ENCODE data around the gene PPP6R2.
"Not testable (repeated sequence)": the region's sequence is repeated elsewhere in the genome, so short reads cannot be mapped to it uniquely, and the experiment has no call there.

Gene PPP6R2

GRCh38 chr22:50346470-50346869 is 3.3 kb downstream of the PPP6R2 start:
- DNase-seq: no peak

- no peak for DNase-seq
Measured at GRCh38 chr22:50347157-50347556, 4.0 kb downstream of the PPP6R2 start.

DNA sequence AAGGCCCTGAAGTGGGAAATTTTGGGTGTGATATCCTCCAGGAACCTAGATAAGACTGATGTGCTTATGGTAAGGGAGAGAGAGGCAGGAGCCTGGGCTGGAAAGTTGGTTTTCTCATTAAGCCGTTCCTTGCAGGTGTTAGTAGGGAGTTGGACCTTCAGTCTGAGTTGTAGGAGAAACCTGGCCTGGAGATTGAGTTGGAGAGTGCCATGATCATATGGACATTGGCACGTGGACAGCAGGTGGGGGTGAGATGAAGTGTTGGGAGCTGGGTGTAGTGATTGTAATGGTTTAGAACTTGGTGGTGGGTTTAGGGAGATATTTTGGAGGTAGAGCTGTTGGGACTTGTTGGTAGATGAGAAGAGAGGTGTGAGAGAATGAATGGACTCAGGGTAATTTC is 4.9 kb downstream of the PPP6R2 start:
- DNase-seq: no peak

DNA sequence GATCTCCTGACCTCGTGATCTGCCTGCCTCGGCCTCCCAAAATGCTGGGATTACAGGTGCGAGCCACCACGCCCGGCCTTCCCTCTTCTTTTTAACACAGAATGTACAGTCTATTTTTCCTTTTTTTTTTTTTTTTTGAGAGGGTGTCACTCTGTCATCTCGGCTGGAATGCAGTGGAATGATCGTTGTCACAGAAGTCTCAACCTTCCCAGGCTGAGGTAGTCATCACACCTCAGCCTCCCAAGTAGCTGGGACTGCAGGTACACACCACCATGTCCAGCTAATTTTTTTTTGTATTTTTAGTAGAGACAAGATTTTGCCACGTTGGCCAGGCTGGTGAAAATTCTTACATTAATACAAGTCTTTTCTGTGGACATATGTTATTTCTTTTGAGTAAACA is 13.1 kb downstream of the PPP6R2 start:
- no peak for DNase-seq

DNA sequence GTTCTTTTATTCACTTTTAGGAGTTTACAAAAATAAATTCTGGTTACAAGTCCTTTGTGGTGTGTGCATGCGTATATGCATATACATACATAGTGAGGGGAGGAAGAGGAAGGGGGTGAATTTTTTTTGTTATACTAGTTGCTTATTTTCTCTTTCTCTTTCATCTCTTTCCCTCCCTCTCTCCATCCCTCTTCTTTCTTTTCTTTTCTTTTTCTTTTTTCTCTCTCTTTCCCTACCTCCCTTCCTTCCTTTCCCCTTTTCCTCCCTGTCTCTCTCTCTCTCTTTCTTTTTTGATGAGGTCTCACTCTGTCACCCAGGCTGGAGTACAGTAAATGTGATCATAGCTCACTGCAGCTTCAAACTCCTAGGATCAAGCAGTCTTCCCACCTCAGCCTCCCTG is 14.1 kb downstream of the PPP6R2 start:
- no peak for DNase-seq

GRCh38 chr22:50357756-50358155 is 14.6 kb downstream of the PPP6R2 start:
- DNase-seq: no peak

DNA sequence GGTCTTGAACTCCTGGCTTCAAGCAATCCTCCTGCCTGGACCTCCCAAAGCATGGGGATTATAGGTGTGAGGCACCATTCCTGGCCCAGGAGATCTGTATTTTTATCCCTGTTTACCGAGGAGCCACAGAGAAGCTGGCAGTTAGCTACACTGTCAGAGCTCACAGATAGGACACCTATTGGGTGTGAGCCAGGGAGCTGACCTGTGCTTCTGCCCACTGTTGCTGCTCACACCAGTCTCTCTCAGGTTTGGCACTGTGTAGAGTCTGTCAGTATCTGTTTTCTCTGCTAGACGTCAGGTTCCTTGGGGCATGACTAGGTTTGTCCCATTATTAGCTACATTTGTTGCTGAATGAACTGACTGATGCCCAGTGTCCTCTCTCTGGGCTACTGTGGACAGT is 17.5 kb downstream of the PPP6R2 start:
- no peak for DNase-seq

DNA sequence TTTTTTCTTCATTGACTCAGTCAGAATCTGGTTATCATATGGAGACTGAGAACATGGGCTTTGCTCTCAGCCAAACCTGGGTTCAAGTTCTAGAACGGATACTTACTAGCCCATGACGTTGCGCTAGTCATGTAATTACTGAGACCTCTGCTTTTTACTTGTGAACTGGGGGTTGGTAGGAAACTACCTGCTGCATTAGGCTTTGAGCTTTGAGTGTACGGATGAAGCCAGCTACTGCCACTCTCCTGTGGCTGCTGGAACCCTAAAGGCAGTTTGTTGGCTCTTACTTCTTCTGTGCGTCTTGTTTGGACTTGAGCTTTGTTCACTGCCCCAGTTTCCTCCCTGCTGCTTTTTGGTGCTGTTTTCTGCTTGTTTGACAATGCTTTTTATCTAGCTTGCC is 18.1 kb downstream of the PPP6R2 start:
- no peak for DNase-seq

DNA sequence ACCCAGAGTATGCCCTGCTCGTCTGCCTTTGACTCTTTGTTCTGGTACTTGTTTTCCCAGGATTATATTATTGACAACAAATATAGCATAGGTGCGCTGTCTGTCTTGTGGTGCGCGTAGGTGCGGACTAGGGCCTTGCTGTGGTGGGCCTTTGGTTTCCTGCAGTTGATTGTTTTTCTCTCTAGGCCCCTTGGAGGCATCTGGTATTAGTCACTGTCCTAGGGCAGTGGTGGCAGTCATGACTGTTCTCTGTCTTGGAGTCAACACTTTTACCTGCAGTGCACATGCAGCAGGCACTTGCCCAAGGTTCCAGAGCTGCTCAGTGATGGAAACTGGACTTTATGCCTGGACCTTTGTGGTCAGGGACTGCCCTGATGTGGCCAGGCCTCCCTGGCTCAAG is 18.6 kb downstream of the PPP6R2 start:
- DNase-seq: no peak

GRCh38 chr22:50363166-50363802 is 20.2 kb downstream of the PPP6R2 start:
- DNase-seq: no peak

- DNase-seq: not testable (repeated sequence)
Measured at GRCh38 chr22:50363803-50364194, 20.7 kb downstream of the PPP6R2 start.

DNA sequence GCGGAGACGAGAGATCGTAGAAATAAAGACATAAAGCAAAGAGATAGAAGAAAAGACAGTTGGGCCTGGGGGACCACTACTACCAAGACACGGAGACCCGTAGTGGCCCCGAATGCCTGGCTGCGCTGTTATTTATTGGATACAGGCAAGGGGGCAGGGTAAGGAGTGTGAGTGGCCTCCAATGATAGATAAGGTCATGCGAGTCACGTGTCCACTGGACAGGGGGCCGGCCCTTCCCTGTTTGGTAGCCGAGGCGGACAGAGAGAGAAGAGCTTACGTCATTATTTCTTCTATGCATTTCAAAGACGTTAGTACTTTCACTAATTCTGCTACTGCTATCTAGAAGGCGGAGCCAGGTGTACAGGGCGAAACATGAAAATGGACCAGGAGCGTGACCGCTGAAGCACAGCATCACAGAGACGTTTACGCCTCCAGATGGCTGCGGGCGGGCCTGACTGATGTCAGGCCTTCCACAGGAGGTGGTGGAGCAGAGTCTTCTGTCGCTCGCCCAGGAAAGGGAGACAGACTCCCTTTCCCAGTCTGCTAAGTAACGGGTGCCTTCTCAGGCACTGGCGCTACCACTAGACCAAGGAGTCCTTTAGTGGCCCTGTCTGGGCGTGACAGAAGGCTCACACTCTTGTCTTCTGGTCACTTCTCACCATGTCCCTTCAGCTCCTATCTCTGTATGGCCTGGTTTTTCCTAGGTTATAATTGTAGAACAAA is 24.8 kb downstream of the PPP6R2 start:
- no peak for DNase-seq

DNA sequence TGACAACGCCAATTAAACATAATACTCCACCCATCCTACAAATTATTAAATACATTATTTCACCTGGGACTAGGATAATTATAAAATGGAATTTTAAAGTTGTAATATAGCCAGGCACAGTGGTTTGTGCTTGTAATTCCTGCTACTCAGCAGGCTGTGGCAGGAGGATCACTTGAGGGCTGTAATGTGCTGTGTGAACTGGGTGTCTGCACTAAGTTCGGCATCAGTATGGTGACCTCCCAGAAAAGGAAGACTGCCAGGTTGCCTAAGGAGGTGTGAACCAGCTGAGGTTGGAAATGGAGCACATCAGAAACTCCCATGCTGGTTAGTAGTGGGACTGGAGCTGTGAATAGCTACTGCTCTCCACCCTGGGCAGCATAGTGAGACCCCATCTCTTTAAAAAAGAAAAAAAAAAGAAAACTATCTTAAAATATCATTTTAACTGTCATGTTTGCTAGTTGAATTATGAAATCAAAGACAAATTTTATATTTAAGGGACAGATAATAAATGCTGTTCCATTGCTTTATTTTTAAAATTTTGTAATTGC is 28.0 kb downstream of the PPP6R2 start:
- DNase-seq: no peak

GRCh38 chr22:50376085-50376651 is 33.0 kb downstream of the PPP6R2 start:
- no peak for DNase-seq

DNA sequence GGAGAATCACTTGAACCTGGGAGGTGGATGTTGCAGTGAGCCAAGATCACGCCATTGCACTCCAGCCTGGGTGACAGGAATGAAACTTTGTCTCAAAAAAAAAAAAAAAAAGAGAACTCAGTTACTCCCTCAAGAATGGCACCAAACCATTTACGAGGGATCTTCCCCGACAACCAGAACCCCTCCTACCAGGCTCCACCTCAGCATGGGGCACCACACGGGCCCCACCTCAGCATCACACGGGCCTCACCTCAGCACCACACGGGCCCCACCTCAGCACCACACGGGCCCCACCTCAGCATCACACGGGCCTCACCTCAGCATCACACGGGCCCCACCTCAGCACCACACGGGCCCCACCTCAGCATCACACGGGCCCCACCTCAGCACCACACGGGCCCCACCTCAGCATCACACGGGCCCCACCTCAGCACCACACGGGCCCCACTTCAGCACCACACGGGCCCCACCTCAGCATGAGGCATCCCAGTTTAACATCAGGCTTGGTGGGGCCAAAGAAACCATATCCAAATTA is 38.0 kb downstream of the PPP6R2 start:
- DNase-seq: not testable (repeated sequence)

DNA sequence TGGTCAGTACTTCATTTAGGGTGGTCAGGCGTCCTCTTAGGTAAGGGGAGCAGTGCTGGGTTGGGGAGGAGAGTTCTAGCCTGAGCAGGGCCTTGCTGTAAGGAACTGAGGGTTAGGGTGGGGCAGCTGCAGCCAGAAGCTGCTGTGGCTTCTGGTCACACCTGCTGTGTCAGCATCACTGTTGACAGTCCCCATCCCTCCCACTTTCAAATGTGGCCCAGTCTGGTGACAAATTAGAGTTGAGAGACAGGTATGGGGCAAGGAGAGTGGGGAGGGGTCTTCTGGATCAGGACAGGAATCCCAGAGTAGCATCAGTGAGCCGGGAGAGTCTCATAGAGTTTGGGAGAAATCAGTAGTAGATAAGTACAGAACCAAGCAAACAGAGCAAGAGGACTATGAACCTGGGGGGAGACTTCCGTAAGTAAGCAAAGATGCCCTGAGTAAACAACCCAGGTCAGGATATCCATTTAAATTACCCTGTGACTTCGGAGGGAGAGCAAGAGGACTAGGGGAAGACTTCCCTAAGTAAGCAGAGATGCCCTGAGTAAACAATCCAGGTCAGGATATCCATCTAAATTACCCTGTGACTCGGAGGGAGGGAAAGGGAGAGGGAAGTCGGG is 53.7 kb downstream of the PPP6R2 start:
- no peak for DNase-seq

GRCh38 chr22:50397371-50398060 is 54.4 kb downstream of the PPP6R2 start:
- DNase-seq: peak; percentile 45

DNA sequence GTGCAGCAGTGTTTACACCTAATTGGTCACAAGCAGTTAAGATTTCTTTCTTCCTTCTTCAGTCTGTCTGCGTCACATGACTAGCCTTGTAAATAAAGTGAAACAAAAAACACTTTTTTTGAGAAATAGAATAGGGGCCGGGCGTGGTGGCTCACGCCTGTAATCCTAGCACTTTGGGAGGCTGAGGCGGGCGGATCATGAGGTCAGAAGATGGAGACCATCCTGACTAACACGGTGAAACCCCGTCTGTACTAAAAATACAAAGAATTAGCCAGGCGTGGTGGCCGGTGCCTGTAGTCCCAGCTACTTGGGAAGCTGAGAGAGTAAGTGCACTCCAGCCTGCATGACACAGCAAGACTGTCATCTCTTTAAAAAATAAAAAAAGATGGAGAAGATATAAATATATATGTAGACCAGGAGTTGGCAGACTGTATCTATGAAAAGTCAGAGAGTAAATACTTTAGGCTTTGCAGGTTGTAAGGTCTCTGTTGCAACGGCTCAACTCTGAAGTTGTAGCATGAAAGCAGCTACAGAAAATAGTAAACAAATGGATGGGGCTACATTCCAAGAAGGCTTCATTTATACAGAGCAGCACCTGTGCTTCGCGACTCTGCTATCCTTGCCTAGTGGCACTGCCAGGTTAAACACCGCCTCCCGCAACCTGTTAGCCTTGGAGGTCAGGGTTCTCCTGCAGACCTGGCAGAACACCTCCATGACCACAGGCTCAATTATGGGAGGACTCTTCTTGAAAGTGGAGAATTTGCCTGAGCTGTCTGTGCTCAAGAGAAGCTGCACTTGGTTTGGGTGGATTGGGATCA is 55.9 kb downstream of the PPP6R2 start:
- no peak for DNase-seq

DNA sequence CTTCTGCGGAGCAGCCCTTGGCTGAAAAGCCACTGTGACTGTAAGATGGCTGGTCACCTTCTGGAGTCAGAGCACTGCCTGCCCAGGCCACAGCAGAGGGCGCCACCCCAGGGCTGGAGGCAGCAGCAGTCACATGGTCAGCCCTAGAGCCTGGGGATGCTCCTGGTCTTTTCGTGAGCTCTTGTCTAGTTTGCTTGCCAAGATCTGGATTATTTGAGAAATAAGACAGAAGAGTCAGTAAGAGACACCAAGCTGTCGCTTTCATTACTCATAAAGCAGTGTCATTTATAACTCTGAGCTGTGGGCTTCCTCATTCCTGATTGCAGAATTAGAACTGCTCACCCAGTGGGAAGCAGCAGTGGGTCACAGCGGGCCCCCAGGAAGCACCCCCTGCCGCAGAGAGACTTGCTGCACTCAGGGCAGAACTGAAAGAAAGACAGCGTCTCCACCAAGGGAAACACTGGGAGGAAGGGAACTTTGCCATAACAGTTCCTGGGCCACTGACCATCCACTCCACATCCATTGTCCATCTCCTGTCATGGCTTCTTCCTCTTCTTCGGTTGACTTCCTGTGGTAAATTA is 56.7 kb downstream of the PPP6R2 start:
- peak; percentile 36 for DNase-seq

- no peak for DNase-seq
Measured at GRCh38 chr22:50400406-50400805, 57.3 kb downstream of the PPP6R2 start.

GRCh38 chr22:50400931-50401330 is 57.8 kb downstream of the PPP6R2 start:
- DNase-seq: no peak

DNA sequence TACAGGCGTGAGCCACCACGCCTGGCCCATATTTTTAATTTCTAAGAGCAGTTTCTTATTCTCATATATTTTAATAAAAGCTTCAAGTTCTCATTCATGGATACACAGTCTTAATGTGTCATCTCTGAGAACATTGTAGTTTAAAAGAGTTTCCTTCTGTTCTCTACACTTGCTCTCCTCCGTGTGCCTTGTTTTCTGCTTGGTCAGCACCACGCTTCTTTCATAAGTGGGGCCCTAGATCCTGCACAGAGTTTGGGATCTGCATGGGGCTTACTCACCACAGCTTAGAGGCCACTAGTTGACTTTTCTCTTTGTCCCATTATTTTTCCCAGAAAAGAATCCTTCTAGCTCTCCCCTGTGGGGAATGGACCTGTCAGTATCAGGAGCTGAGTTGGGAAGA is 58.8 kb downstream of the PPP6R2 start:
- DNase-seq: no peak
